Measurements from ENCODE around the gene GJD4. TPM values are rescaled to one million over a fixed set of nuclear protein-coding genes. Genes with fewer than 3 reads are reported as not detected.

GJD4 gene
- total RNA-seq, 1 donor from 2014 or later: not detected

DNA sequence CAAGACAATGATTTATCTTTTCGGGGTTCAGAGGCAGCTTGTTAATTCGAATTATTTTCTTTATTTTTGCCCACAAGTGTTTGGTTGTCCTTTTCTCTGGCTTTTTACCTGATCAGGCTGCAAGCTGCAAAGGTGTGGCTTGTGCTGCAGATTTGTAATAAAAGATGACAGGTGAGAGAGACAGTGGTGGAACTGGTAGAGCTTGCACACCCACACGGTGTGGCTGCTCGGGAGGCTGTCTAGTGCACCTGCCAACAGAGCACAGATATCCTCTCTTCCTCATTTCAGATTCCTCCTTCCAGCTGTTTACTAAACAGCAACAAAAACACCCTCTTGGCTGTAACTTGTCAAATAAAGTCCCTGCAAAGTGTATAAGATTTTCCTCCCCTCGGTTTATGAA lies 9.2 kb downstream of the GJD4 start:
- DNase-seq (ENCODE audit: low spot score): no peak

DNA sequence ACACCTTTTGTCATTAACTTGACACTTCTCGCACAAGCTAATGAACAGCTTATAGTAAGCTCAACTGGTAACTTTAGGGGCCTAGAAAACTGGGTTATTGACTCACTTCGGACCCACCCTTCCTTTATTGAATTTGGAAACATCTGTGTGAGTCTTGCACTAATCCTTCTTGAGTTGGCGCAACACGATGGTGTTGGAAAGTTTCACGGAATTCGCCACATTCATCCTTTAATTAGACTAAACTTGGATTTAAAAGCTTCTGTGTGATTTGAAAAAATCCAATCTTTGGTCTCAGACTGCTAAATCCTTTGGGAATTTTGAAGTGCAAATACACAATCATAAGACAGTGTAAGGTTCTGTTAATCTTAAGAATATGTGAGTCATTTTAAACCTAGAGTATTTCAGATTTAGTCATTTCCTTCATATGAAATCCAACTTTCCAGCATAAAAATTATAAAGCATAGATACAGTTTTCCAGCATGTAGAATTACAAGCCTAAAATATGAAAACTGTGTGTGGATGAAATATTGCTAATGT lies 21.9 kb downstream of the GJD4 start:
- no peak for DNase-seq (ENCODE audit: low spot score)

DNA sequence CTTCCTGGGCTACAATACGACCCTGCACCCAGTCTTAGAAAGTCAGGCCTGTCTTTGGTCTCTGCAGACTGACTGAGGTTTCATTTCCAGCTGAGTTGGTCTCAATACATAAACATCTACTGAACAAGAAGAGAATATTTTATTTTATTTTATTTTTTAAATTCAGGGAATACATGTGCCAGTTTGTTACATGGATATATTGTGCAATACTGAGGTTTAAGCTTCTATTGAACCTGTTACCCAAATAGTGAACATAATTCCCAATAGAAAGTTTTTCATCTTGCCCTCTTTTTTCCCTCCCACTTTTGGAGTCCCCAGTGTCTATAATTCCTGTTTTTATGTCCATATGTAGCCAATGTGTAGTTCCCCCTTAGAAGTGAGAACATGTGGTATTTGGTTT lies 26.3 kb downstream of the GJD4 start:
- no peak for DNase-seq (ENCODE audit: low spot score)

DNA sequence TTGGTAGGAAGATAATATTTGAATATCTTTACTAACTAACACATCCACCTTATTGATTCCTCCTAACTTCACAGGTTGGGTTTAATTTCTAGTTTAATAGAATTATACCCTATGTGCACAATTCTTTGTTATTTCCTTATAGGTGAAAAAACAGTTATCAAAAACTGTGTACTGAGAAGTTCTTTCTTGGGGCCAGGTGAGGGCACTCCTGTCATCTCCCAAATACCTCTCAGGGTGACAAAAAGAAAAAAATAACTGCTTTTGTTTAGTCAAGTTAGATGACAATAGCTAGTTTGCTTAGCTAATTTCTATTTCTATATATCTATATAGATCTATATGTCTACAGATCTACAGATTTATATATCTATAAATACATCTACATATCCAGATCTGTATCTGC lies 26.9 kb downstream of the GJD4 start:
- no peak for DNase-seq (ENCODE audit: low spot score)

DNA sequence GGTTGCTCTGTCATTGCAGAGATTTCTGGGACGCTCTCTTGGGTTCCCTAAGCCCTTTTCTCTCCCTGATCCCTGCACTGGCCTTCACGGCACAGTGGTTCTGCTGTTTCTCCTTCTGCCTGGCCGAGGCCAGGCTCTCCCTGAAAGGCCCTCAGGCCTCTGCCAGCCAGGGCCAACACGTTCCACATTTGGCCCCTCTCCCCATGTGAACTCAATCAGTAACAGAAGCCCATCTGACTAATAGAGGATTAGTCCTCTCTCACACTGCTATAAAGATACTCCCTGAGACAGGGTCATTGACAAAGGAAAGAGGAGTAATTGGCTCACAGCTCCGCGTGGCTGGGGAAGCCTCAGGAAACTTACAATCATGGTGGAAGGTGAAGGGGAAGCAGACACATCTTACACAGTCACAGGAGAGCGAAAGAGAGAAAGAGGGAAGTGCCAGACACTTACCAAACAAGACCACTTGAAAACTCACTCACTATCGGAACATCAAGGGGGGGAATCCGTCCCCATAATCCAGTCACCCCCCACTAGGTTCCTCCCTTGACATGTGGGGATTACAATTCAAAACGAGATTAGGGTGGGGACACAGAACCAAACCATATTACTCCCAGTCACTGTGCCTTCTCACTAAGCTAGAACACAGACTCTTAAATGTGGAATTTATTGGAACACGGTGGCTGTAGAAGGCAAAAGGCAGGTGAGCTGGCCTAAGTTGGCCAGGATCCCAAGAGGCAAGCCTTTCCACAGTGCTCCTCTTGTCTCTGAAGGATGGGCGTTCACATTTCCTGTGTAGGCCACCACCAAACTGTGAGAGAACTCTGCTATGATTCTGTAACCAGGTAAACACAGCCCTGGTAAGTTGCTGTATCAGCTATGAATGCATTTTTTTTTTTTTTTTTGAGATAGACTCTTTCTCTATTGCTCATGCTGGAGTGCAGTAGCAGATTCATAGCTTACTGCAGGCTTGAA lies 28.2 kb downstream of the GJD4 start:
- DNase-seq (ENCODE audit: low spot score): no peak

DNA sequence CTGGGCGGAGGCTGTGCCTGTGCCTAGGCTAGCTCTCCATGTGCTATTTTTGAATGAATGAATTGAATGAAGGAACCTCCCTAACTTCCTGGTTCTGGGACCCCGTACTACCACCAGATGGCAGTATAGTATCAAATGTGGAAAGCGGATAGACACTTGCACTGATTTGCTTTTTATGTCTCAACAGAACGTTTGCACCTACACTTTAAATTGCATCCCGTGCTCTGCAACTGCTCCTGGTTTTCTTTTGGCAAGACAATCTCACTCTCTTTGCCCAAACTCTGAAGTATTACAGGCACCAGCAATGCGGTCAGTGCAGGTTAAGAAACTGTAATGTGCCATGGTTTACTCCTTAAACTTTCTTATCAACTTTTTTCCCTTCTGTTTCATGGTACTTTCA lies 30.4 kb downstream of the GJD4 start:
- DNase-seq (ENCODE audit: low spot score): no peak

DNA sequence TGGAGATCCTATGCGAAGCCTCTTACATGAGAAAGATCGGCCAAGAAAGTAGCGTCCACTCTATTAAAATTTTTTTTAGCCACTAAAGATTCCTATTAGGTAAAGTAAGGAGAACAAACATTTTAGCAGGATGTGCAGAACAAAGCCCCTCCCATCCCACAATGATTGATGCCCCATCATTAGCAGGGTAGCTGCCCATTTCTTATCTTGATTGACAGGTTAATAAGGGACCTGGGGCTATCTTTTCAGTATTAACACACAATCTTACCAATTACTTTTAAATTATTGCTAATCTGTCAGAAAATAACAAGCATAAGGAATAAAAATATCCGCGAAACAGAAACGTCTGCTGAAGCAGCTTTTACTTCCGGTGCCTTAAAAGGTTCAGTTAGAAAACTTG lies 31.8 kb downstream of the GJD4 start:
- no peak for DNase-seq (ENCODE audit: low spot score)

DNA sequence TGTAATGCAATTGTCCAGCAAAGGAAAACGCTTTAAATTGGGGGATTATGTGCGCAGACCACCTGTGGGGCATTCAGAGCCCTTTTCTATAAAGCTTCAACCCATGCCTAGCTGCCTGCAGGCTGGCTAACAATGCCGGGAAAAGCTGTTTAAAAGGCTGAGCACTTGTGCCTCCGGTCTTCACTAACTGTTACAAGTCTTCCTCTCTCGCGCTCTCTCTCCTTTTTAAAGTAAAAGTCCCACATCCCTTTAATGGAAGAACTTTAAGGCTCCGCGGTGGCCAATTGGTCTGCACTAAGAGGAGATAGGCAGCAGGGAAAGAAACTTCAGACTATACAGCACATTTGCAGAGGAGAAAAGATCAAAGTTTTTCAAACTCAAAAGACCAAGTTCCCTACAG lies 32.3 kb downstream of the GJD4 start:
- DNase-seq (ENCODE audit: low spot score): no peak

DNA sequence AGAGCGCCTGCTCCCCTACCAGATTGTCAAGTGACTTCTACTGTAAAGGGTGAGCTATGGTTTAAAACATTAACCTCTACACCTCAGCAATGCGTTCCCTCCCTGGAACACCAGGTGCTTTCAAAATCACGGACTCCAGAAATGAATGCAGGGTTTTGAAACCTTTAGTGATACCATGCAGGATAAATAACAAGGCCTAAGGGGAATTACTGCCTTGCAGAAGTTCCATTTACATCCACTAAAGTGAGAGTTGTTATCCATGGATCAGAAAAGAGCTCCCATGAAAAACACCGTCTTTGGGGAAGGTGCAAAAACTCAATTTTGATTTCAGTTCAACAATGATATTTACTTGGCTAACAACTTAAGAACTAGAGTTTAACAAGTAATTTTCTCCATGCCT lies 33.0 kb downstream of the GJD4 start:
- DNase-seq (ENCODE audit: low spot score): no peak

DNA sequence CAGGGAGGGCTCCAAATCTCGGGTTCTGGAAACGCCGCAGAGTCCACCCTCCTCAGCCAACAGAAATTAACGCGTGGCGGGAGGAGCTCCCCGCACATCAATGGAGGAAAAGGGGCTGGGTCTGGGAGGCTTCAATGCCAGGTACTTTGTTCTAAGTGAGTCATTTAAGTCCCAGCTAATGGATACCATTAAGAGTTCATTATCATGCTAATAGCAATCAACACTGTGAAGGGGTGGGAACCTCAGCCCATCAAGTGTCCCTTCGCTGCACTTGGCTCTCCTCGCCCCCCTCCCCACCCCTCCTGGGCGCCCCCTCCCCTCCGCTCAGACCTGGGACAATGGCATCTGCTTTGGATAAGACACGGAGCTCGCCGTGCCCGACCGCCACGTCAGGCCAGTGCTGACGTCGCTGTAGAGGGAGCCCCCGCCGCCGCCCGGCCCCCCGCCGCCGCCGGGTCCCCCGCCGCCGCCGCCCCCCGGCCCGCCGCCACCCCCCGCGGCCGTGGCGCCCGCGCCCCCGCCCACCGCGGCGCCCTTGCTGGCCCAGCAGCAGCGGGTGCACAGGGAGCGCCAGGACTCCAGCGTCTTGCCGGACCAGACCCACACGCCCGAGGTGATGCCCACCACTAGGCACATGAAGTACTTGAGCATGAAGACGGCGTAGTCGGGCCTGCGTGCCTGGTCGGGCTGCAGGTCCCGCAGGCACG lies 34.0 kb downstream of the GJD4 start:
- DNase-seq (ENCODE audit: low spot score): no peak

DNA sequence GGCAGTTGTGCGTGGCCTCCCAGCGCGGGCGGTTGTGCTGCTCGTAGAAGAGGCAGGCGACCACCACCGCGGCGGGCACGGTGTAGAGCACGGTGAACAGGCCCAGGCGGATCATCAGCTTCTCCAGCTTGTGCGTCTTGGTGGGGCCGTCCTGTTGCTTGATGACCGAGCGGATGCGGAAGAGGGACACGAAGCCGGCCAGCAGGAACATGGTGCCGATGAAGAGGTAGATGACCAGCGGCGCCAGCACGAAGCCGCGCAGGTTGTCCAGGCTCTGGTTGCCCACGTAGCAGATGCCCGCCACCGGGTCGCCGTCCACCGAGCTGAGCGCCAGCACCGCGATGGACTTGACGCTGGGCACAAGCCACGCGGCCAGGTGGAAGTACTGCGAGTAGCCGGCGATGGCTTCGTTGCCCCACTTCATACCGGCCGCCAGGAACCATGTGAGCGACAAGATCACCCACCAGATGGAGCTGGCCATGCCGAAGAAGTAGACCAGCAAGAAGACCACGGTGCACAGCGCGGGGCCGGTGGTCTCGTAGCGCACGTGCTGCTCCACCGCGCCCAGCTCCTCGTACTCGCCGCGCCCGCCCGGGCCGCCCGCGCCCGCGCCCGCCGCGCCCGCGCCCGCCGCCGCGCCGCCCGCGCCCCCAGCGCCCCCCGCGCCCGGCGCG lies 34.7 kb downstream of the GJD4 start:
- no peak for DNase-seq (ENCODE audit: low spot score)

DNA sequence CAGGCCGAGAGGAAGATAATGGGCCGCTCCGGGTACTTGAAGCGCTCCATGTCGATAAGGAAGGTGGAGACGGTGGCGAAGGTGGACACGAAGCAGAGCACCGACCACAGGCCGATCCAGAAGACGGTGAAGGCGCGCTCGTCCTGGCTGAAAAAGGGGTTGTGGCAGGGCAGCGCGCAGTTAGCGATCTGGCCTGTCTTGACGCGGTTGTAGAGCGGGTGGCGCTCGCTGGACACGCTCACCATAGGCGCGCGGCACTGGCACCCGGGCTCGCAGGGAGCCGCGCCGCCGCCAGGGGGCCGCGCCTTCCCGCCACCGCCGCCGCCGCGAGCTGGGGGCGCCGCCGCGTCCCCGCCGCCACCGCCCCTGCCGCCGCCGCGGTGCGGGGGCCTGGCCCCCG lies 35.3 kb downstream of the GJD4 start:
- DNase-seq (ENCODE audit: low spot score): no peak

DNA sequence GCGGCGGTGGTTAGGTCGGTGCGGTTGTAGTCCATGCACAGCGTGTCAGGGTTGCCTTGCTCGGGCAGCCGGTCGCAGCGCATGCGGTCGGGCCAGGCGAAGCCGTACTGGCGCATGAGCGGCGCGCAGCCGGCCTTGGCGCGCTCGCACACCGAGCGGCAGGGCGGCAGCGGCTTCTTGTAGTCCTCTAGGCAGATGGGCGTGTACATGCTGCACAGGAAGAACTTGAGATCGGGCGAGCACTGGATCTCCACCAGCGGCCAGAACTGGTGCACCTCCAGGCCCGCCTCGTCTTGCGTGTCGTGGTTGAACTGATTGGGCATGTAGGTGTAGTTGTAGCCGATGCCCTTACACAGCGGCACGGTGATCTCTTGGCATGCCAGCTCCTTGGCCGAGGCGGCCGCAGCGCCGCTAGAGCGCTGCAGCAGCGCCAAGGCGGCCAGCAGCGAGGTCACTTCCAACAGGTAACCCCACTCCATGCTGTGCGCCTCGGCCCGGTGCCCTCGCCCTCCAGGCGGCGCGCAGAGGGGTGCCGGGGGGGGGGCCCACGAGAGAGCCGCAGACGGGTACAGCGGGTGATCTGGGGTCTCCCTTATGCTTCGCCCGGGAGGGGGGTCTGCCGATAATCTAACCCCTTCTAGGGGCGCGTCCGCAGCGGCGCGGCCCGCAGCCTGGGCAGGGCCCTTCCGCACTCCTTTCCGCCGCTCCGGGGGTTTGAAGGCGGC lies 36.0 kb downstream of the GJD4 start:
- no peak for DNase-seq (ENCODE audit: low spot score)

DNA sequence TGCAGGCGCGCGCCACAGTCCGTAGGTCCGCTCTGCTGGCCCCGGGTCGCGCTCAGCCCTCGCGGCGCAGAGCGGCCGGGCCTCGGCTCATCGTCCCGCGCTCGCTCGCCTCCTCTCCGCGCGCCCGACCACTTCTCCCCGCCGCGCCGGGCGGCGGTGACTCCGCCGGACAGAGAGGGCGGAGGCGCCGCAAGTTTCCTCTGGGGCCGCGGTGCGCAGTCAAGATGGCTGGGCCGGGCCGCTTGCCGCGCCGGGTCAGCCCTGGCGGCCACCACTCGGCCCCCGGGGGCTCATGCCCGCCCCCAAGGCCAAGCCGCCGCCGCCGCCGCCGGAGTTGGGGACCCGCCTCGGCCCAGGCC lies 36.5 kb downstream of the GJD4 start:
- DNase-seq (ENCODE audit: low spot score): no peak

DNA sequence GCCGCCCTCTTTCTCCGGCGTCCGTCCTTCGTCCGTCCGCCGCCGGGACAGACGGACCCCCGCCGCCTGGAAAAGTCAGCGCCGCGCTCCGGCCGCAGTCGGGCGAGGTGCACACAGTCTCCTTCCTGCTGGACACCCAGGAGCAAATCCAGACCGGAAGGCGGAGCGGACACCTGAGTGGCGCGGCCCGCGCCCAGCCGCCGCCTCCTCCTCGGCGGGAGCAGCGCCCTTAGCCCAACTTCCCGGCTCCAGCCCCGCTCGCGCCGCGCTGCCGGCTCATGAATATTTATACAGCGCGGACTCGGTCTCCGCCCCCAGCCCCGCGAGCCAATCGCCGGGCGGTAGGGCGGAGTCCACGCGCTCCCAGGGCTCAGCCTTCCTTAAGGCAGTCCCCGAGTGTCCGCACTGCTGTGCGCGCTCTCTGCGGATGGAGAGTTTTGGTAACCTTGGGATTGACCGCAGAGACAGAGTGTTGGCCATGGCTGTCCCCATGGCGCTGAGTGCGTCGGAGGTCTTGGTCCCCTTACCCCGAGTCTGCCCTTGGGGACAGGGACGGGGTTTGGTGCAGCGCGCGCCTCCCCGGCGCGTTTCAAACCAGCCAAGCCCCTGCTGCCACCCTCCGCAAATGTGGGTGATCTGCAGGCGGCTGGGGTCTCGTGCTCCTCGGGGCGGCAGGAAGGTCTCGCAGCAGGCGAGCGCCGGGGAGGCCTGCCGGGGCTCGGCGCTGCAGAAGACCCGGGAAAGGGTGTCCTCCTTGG lies 37.1 kb downstream of the GJD4 start, which contains the start of gene FZD8:
TSS of gene FZD8 (minus strand) at position 262 of the 758 bp plus-strand sequence. CDS start 867 bp downstream, outside the sequence.
- peak; percentile 95 for DNase-seq (ENCODE audit: low spot score)

DNA sequence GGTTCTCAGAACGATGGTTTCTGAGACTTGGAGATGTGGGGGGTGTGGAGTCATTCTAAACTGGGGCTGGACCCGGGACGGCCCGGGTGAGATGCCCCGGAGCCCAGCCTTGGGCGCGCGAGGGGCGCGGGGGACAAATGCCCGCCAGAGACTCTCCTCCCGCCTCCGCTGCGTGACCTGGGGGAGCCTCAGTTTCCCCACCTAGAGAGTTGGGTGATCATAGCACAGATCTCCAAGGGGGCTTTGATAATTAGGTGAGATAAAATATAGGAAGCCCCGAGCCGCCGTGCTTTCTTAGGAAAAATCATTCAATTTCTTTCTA lies 37.6 kb downstream of the GJD4 start:
- no peak for DNase-seq (ENCODE audit: low spot score)

DNA sequence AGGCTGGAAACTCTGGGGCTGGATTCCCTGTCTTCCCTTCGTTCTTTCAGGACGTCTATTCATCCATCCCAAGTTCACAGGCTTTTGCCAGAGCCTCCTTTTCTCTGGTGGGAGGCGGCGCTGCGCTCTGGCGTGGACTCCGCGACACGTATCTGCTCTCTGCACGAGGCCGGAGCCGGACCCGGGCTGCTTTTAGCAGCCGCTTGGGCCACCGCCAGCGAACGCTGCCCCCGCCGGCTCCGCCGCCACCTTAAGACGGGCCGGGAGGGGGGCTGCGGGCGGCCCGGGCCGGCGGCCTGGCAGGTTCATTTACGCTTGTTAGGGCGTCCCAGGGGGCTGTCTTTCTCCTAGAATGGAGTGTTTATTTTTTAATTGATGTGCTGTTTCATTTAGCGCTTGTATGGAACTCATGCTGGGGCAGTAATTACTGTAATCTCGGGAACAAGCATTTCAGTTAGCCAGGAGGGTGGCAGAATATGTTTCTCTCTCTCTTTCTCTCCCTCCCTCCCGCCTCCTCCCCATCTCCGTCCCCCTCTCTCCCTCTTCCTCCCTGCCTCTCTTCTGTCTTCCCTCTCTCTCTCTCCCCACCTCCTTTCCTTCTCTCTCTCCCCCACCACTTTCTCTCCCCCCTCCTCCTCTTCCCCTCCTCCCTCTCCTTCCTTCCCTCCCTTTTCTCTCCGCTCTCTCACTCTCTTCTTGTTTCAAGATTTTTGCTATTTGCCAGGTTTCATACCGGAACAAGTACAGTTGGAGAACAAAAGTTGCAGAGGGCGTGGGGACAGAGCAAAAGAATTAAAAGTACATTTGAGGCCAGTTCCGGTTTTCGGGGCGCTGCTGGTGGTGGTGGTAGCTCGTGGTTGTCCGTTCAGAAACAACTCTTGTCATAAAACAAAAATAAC lies 38.3 kb downstream of the GJD4 start:
- DNase-seq (ENCODE audit: low spot score): peak; percentile 91

DNA sequence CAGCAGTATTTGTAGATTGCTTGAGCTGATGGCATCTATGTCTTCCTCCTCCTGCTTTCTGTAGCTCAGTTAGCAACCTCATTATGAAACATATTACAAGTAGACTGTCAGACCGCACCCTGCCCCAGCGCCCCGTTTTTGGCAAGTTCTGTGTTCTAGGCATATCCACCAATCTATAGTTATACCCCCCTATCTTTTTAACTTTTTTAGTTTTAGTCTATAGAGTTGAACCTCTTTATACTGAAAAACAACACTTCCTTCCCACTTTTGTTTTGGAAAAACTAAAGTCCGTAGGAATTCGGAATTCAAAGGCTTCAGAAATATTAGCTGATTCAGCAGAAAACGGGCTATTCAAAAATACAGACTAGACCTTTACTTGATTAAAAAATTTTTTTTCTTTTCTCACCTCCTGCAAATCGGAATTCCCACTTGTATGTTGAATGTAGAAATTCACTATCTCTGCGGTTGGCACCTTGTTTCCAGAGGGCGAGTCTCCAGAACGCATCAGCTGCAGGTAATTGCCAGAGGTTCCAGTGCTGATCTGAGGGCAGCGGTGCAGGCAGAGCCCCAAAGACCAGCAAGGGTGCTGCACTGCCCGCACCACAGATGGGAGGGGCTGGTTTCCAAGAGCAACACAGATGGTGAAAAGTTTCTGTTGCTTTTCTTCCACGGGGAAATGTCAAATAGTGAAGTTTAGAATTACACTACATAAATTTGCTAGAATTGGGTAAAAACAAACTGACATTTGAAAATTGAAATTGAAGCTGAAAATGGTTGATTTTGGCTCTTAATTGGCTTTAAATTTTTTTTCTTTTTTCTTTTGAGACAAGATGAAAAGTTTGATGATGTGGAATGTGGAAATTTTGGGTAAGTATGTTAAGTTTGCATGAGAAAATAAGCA lies 39.2 kb downstream of the GJD4 start:
- no peak for DNase-seq (ENCODE audit: low spot score)

Measured in mesenteric fat pad (tissue), 1 donor.